Stimulated activated CD4-positive, alpha-beta T cell treated with anti-CD3 and anti-CD28 coated beads, Interleukin-1b, Interleukin-23, amount 100 ng/mL, for 4 hours (primary cell): ENCODE results near the gene WDR43.

ENCODE experiments used
- DNase-seq, 2 donors: peaks; one replicate each; pipeline ENCODE4 v3.0.0-alpha.2; 2020; ENCODE audit warnings: low read depth in 2 of 2

WDR43 gene, protein sequence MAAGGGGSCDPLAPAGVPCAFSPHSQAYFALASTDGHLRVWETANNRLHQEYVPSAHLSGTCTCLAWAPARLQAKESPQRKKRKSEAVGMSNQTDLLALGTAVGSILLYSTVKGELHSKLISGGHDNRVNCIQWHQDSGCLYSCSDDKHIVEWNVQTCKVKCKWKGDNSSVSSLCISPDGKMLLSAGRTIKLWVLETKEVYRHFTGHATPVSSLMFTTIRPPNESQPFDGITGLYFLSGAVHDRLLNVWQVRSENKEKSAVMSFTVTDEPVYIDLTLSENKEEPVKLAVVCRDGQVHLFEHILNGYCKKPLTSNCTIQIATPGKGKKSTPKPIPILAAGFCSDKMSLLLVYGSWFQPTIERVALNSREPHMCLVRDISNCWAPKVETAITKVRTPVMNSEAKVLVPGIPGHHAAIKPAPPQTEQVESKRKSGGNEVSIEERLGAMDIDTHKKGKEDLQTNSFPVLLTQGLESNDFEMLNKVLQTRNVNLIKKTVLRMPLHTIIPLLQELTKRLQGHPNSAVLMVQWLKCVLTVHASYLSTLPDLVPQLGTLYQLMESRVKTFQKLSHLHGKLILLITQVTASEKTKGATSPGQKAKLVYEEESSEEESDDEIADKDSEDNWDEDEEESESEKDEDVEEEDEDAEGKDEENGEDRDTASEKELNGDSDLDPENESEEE

DNA sequence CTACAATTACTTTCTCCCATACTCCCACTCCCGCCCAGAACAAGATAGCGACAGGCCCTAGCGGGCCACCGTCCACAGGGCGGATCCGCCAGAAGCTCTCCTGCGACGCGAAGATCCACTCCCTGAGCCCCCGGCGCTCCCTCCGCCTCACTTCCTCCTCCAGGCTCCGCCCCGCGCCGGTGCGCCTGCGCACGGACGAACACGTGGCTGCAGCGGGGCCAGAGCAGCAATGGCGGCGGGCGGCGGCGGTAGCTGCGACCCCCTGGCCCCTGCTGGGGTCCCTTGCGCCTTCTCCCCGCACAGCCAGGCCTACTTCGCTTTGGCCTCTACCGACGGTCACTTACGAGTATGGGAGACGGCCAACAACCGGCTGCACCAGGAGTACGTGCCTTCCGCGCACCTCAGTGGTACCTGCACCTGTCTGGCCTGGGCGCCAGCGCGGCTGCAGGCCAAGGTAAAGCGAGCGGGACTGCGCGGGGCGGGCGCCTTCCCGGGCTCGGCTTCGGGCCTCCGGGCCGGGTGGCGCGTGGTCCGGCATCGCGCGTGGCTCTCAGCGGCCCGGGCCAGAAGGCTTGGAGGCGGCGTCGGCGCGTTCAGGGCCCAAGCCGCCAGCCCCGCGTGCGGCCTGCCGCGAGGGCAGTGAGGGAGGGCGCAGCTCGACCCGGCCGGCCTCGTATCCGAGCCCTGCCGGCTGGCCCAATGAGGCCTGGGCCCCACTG is at the start of gene WDR43:
TSS of gene WDR43 (plus strand) at position 198 of the 719 bp plus-strand sequence. CDS start at position 230, 32 bp downstream.
- DNase-seq = peak; percentile 97

DNA sequence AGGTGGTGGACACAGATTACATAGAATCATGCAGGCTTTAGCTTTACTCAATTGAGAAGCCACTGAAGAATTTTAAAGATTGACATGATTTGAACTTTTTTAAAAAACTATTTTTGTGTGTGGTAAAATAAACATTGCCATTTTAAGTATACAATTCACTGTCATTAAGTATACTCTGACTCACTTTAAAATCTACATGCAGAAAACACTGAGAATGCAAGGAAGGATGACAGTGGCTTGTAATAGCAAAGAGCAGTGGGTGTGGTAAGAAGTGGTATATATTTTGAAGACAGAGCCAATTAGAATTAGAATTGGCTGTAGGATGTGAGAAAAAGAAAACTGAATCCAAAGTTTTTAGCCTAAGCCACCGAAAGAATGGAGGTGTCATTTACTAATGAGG is 39.3 kb upstream of the WDR43 start:
- DNase-seq = no peak

DNA sequence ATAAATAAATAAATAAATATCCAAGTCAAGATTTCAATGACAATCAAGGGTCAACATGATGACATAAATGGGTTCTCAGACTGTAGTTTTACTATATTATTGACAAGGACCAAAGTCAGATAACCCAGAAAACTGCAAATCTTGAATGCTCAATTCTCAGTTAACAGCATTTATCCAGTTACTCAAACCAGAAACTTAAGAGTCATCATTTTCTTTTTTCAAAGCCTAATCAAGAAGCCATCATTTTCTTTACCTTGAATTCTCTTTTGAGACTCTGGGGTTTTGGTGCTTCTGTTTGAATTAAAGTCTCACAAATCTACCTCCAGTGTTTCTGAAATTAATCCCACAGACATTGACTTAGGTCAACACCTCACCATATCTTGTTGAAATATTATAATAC is 38.5 kb upstream of the WDR43 start:
- no peak for DNase-seq

DNA sequence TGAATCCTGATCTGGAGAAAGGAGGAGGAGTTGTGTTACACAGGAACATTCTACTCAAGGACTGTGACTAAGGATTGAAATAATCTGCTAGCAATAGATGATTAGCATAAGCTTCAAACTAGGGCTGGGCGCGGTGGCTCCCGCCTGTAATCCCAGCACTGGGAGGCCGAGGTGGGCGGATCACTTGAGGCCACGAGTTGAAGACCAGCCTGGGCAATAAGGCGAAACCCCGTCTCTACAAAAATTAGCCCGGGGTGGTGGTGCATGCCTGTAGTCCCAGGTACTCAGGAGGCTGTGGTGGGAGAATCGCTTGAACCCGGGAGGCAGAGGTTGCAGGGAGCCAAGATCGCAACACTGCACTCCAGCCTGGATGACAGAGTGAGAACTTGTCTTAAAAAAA is 25.9 kb upstream of the WDR43 start:
- no peak for DNase-seq

DNA sequence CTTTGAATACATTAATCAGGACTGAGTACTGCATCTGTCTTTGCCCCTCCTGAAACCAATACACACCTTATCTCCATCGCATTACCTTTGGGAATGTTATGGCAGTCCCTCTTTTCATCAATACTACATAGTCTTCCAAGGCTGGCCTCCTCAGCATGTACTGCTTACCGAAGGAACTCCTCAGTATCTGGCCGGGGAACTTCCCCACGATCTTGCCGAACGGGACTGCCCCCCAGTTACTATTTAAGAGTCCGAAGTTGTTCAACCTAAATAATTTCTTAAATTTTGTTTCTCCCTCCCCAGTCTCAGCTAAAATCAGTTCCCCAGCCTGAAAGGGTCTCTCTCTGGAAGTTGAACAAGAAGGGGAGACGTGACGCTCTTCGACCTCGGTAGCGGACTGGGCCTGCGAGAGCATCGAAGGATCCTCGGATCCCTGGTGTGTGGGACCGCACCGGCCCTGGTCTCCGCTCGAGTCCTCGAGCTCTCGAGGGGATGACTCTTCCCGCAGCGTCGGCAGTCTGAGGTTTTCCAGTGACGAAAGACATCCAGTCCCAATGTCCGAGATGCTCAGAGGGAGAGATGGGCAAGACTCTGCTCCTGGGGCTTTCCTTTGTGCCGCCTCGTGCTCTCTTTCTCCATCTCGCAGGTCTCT is 24.8 kb upstream of the WDR43 start:
- peak in 1 of 2 donors; percentile 8 for DNase-seq

DNA sequence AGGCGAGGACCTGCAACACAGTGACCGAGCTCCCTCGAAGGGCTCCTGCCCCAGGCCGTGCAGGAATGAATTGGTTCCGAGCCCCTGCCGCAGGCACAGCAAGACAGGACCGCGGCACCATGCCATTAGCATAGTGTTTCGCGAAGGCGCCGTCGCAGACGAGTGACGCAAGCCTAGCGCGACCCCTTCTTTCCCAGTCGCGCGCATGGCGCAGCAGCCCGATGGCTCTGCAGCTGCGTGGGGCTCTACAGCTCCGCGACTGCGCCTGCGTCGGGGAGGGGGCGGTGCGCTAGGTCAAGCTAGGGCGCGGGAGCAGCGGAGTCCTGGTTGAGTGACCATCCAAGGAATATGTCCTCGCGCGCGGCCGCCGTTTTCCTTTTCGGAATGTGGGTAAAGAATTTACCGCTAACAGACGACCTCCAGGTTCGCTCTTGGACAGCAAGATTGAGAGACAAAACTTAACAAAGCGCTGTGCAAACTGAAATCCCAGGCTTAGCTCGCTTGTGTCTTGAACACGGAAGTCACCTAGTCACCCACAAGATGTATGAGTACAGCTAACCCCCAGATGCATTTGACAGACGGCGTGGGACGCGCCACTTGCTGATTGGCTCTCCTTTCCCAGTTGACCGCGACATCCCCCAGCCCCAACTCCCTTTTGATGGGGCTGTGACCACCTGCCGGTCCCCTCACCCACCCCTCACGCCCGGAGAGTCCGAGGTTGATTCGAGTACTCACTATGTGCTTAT is 24.1 kb upstream of the WDR43 start, which contains the start of gene TRMT61B:
TSS of gene TRMT61B (minus strand) at position 164 of the 746 bp plus-strand sequence. CDS start at position 132, 32 bp downstream.
- DNase-seq = peak; percentile 89 to 95

DNA sequence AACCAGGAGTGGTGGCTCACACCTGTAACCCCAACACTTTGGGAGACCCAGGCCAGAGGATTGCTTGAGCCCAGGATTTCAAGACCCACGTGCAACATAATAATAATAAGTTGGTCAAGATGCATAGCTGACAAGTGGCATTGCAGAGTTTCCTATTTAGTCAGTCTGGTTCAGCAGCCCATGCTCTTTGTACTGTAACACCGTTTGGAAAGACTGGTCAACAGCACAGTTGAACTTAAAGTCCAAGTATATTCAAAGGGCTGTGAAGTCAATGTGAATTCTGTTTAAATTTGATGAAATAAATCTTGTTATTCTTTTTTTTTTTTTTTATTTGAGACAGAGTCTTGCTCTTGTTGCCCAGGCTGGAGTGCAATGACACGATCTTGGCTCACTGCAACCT is 22.8 kb upstream of the WDR43 start:
- DNase-seq = no peak

DNA sequence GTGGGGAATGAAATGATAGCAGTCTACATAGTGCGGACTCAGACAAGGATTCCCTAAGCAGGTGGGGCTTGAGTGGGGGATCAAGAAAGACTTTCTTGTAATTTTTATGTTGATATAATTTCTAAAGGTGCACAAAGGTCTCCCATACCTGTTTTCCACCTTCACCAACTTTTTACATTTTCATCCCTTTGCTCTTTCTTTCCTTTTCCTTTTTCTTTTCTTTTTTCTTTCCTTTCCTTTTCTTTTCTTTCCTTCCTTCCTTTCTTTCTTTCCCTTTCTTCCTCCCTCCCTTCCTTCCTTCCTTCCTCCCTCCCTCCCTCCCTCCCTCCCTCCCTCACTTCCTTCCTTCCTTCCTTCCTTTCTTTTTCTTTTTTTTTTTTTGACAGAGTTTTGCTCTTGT is 14.3 kb upstream of the WDR43 start:
- no peak for DNase-seq

DNA sequence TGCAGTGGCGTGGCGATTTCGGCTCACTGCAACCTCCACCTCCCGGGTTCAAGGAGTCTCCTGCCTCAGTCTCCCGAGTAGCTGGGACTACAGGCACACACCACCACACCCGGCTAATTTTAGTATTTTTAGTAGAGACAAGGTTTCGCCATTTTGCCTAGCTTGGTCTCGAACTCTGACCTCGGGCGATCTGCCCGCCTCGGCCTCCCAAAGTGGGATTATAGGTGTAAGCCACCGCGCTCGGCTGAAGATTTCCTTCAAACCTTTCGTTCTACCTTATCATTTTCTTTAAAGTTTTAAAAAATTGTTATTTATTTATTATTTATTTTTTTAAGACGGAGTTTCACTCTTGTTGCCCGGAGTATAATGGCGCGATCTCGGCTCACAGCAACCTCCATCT is 979 bp upstream of the WDR43 start:
- no peak for DNase-seq

DNA sequence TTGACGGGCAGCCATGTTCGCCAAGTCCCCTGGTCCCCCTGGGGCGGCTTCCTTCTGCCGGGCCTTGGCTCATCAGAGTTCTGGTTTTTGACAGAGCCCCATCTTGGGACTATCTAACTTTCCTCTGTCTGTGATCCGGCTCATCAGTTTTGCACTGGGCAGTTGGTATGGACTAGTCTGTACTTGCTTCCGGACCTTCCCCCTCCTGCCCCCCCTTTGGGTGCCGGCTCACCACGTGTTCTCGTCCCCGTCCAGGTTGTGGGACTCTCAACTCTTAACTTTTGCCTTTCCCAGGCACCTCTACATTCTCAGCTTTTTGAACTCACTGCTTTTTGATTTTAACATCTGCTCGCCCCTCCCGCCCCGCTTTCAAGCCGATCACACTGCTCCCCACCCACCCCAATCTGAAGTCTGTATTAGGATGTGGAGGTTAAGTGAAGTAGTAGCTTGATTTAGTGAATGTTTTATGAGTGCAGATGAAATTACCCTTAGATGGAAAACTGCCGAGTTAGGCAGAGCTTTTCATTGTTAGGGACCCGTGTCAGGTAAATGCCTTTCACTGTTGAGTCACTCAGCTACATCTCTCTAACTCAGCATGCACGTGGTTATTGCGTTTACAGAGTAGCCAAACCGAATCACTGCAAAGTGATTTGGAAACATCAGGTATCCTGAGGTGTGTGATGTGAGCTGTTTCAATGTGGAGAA is 874 bp downstream of the WDR43 start:
- peak; percentile 48 to 49 for DNase-seq

DNA sequence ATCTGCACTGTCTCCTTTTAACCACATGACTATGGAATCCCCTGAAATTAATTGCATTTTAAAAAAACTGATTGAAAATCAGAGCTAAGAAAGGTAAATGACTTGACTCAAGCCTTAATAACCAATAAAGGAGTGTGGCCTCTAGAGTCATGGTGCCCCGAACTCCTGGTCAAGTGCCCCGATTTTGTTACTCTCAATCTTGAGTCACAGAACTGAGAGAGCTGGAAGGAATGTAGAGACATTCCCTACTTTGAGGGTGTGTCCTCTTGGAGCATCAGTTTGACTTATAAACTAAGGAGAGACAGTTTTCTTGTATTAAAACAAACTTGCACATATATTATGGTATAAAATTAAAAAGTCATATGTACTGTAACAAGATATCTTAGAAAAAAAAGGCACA is 2.4 kb downstream of the WDR43 start:
- no peak for DNase-seq

DNA sequence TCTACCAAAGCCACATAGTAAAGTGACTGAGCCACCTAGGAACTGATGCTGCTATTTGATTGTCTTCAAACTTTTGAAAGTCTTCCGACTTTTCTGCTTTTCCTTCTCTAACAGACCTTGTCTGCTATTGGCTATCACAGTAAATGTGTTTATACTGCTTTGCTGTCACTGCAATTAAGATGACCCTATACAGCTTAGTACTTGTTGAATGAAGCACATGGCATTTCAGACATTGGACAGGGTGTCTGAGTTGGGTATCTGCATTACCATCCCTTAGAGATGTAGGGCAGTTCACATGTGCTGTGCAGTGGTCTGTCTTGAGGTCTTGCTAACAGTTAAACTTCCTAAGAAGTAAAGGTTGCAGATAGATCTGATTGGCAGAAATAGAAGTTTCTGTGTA is 3.6 kb downstream of the WDR43 start:
- no peak for DNase-seq

DNA sequence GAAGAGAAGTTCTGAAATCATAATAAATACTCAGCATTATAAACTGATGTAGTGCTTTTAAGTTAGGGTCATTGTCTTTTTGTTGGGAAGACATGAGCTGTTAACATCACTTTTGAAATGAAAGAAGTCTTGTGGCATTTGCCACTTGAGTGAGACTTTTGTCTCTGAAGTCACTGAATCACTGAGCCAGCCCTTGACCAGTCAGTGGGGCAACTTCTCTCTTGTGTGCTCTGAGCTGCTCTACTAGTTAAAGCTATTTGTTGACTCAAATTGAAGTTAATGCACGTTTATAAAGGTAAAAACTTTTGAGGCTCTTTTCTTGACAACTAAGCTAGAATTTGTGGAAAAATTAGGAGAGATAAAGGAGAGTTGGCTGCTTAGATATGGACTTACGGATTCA is 6.7 kb downstream of the WDR43 start:
- no peak for DNase-seq

DNA sequence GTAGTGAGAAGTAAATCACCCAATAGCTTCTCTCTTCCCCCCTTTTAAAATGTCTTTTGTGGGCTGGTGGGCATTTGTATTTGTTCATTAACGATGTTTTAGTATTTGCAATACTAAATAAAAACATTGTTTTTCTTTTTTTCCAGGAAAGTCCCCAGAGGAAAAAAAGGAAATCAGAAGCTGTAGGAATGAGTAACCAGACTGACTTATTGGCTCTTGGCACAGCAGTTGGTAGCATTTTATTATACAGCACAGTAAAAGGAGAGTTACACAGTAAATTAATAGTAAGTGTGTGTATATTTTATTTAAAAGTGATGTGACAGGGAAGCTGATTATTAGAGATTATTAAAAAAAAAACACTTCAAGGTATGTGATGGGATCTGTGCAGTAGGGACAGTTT is 7.4 kb downstream of the WDR43 start:
- no peak for DNase-seq

DNA sequence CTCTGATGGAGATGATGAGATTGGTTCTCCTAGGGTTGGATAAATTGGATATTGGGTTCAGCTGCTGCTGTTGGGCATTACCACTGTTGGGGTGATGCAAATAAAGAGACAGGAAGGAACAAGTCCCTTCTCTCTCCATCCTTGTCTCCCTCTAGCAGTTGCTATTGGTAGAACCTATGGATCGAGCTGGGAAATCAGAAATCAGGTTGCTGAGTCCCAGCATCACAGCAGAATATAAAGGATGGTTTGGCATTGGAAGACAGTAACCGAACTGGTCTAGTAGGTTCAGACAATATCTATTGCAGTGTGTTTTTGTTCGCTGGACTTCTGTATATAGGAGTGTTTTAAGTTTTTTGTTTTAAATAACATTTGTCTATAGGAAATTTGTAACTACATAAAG is 8.1 kb downstream of the WDR43 start:
- no peak for DNase-seq

DNA sequence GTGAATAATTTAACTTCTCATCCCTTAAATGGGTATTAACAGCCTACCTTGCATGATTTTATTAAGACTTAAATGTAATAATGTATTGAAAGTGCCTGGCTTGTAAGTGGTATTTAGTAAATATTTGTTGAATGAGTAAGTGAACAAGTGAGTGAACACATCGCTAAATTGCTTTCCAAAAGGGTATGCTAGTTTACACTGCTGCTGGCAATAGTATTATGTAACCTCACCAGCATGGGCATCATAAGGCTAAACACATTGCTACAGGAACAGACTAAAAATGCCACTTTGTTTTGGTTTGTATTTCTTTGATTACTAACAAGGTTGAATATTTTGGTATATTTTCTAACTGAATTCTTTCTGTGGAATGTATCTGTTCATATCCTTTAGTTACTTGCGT is 9.8 kb downstream of the WDR43 start:
- no peak for DNase-seq

DNA sequence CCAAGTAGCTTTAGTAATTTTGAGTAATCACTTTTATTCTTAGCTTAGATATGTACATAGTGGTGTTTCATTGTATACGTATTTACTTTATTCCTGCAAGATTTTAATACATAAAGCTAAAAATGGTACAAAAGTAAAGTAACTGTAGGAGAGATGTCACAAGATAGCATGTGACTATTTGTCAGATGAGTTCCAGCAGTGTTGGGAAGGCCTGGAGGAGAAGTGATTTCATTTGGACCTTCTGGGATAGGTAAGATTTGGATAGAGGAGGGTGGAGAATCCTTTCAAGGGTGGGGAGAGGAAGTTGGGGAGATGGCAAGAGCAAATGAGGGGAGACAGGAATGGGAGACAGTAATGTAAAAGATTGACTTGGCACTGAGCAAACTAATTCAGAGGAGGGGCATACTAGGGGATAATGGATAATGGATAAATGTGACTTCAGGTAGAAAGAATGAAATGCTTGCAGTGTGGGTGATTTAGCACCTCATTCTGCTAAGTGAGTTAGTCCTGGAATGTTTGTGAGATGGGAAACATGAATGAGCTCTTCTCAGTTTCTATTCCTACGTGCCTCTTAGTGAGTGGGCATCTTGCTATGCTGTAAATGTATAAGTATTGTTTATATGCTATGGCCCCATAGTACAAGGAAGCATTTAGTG is 10.5 kb downstream of the WDR43 start:
- no peak for DNase-seq

DNA sequence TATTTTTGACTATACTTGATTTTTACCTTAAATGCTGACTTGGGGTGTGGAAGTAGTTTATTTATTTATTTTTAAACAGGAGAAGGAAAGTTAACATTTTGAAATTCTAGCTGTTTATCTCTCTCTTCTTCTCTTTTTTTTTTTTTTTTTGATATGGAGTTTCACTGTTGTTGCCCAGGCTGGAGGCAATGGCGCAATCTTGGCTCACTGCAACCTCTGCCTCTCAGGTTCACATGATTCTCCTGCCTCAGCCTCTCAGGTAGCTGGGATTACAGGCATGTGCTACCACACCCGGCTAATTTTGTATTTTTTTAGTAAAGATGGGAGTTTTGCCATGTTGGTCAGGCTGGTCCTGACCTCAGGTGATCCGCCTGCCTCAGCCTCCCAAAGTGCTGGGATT is 11.1 kb downstream of the WDR43 start:
- no peak for DNase-seq

DNA sequence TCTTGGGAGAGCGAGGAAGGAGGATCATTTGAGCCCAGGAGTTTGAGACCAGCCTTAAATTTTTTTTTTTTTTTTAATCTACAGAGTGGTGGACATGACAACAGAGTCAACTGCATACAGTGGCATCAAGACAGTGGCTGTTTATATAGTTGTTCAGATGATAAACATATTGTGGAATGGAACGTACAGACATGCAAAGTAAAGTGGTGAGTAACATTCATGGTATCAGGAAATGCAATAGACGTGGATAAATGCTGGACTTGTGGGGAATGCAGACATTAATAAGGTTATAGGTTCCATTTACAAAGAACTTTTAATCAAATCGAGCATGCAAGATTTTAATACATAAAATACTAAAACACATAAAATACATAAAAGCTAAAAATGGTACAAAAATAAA is 11.9 kb downstream of the WDR43 start:
- DNase-seq = no peak

DNA sequence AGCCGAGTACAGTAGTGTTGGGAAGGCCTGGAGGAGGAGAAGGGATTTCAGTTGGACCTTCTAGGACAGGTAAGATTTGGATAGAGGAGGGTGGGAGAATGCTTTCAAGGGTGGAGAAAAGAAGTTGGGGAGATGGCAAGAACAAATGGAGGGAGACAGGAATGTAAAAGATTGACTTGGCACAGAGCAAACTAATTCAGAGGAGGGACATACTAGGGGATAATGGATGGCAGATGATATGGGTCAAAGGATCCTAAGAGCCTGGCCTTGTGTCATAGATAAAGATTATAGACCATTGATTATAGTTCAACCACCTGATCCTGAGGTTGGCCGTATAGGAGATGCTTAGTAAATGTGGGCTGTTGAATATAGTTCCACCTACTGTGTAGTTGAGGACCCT is 12.4 kb downstream of the WDR43 start:
- no peak for DNase-seq
